Parietal lobe (tissue), 1 donor: Measurements from ENCODE around the gene SPR. TPM values are rescaled to one million over a fixed set of nuclear protein-coding genes. Genes with fewer than 3 reads are reported as not detected.

ENCODE experiments used
- total RNA-seq: library from RNA; depleted of rRNA; stranded (reverse); fragments of >200 nt; gene quantifications from one replicate; pipeline ENCODE4 v1.2.3, GENCODE V29; 2014

Gene SPR
- 1.3 TPM for total RNA-seq

GRCh38 chr2:72887032-72887739 lies at the start of gene SPR:
SPR (plus strand) TSS chr2:72887408; CDS start chr2:72887433, 25 bp downstream.

GRCh38 chr2:72917138-72917876 lies 30.1 kb downstream of the SPR start, which contains the start of gene EMX1:
EMX1 (plus strand) TSS chr2:72917519; CDS start chr2:72917853, 334 bp downstream.

Other genes starting within 250 kb of the SPR start
- gene EXOC6B, start 61.4 kb upstream of the SPR start, total RNA-seq, result 105 TPM
- 27.9 TPM for gene EMX1, start 30.1 kb downstream of the SPR start, total RNA-seq
- 31.6 TPM for gene SFXN5, start 184.3 kb downstream of the SPR start, total RNA-seq
- gene RAB11FIP5, start 225.5 kb downstream of the SPR start, total RNA-seq, result 9.1 TPM